Endometrium (tissue), 2 donors: ENCODE data around the gene CFD.
"Not testable (repeated sequence)": the region's sequence is repeated elsewhere in the genome, so short reads cannot be mapped to it uniquely, and the experiment has no call there.

Experiments used
- FAIRE-seq: peaks from 2 replicates; lab custom pipeline; 2012; peaks lifted over from hg19 to GRCh38; lab: Jason Lieb, UNC
- donor health status: control.
- donor health status: control.

The CFD gene

GRCh38 chr19:888581-889385 lies 29.3 kb downstream of the CFD start:
- no peak for FAIRE-seq

GRCh38 chr19:889662-890295 lies 30.3 kb downstream of the CFD start:
- no peak for FAIRE-seq

- no peak for FAIRE-seq
Measured at GRCh38 chr19:890831-891230, 31.4 kb downstream of the CFD start.

- not testable (repeated sequence) for FAIRE-seq
Measured at GRCh38 chr19:891421-892200, 32.1 kb downstream of the CFD start.

GRCh38 chr19:892243-892893 lies 32.9 kb downstream of the CFD start:
- FAIRE-seq = no peak

- FAIRE-seq = peak; percentile 37
Measured at GRCh38 chr19:892894-893689, 33.6 kb downstream of the CFD start, which contains the start of the genes MED16 and RNU6-9. Gene MED16 (minus strand): TSS chr19:893187. CDS start chr19:891131, 2,056 bp downstream. Gene RNU6-9 (plus strand): TSS chr19:893484.

- no peak for FAIRE-seq
Measured at GRCh38 chr19:896434-896833, 37.0 kb downstream of the CFD start.

- no peak for FAIRE-seq
Measured at GRCh38 chr19:896999-897398, 37.5 kb downstream of the CFD start.

- no peak for FAIRE-seq
Measured at GRCh38 chr19:897442-898039, 38.1 kb downstream of the CFD start.

GRCh38 chr19:898663-899062 lies 39.2 kb downstream of the CFD start:
- FAIRE-seq = no peak

GRCh38 chr19:899336-900042 lies 40.0 kb downstream of the CFD start:
- FAIRE-seq = no peak

GRCh38 chr19:900043-900301 lies 40.5 kb downstream of the CFD start:
- no peak for FAIRE-seq

- FAIRE-seq = no peak
Measured at GRCh38 chr19:900302-901111, 41.0 kb downstream of the CFD start.

- FAIRE-seq = no peak
Measured at GRCh38 chr19:901216-902092, 42.0 kb downstream of the CFD start.

GRCh38 chr19:902093-902370 lies 42.6 kb downstream of the CFD start:
- FAIRE-seq = no peak

GRCh38 chr19:902446-903226 lies 43.2 kb downstream of the CFD start:
- no peak for FAIRE-seq

- no peak for FAIRE-seq
Measured at GRCh38 chr19:903266-903797, 43.9 kb downstream of the CFD start.

- no peak for FAIRE-seq
Measured at GRCh38 chr19:904545-904944, 45.1 kb downstream of the CFD start.
